ENCODE measurements around the gene CNOT6.

- TF ChIP-seq CTCF (conservative IDR thresholded peaks at IDR 0.05 in 1 of 2, IDR thresholded peaks at IDR 0.05 in 1 of 2; ENCODE audit: low read depth in 1 of 2, low read length in 2 of 2) (no peak), EZH2 (IDR thresholded peaks at IDR 0.05; ENCODE audit: low read length, missing control alignments) (no peak)
These were observed 2.7 kb upstream of the CNOT6 start for GRCh38 chr5:180491496-180491895.

All from fibroblast of lung (primary cell).